SKM-1 (cell line): ENCODE data around the gene MAB21L3.

Experiments used
- DNase-seq: peaks from one replicate; lab custom pipeline; 2025; ENCODE audit not compliant: unreplicated experiment; lab: John Stamatoyannopoulos, UW

Gene MAB21L3

GRCh38 chr1:116110567-116111523, at the start of gene MAB21L3:
Gene MAB21L3 (plus strand): TSS chr1:116111399. CDS start chr1:116112616, 1,217 bp downstream.
- peak; percentile 22 for DNase-seq

GRCh38 chr1:116062201-116062600, 49.0 kb upstream of the MAB21L3 start:
- no peak for DNase-seq

GRCh38 chr1:116064616-116065015, 46.6 kb upstream of the MAB21L3 start:
- no peak for DNase-seq

GRCh38 chr1:116066868-116067565, 44.2 kb upstream of the MAB21L3 start:
- DNase-seq = no peak

GRCh38 chr1:116067566-116067890, 43.7 kb upstream of the MAB21L3 start:
- DNase-seq = no peak

GRCh38 chr1:116075575-116075974, 35.6 kb upstream of the MAB21L3 start:
- no peak for DNase-seq

- DNase-seq = no peak
These were observed 35.2 kb upstream of the MAB21L3 start for GRCh38 chr1:116075990-116076389.

- DNase-seq = no peak
These were observed 34.4 kb upstream of the MAB21L3 start for GRCh38 chr1:116076831-116077230.

GRCh38 chr1:116078699-116079223, 32.4 kb upstream of the MAB21L3 start:
- no peak for DNase-seq

- no peak for DNase-seq
These were observed 23.6 kb upstream of the MAB21L3 start for GRCh38 chr1:116087628-116088027.

GRCh38 chr1:116089870-116090269, 21.3 kb upstream of the MAB21L3 start:
- DNase-seq = no peak

- no peak for DNase-seq
These were observed 20.1 kb upstream of the MAB21L3 start for GRCh38 chr1:116091083-116091482.

- no peak for DNase-seq
These were observed 18.3 kb upstream of the MAB21L3 start for GRCh38 chr1:116092752-116093489.

GRCh38 chr1:116095027-116095426, 16.2 kb upstream of the MAB21L3 start:
- no peak for DNase-seq

- DNase-seq = no peak
These were observed 15.1 kb upstream of the MAB21L3 start for GRCh38 chr1:116096013-116096618.

GRCh38 chr1:116097626-116098025, 13.6 kb upstream of the MAB21L3 start:
- DNase-seq = no peak

GRCh38 chr1:116099379-116099778, 11.8 kb upstream of the MAB21L3 start:
- no peak for DNase-seq

- DNase-seq = no peak
These were observed 11.3 kb upstream of the MAB21L3 start for GRCh38 chr1:116099919-116100318.

- DNase-seq = no peak
These were observed 6.5 kb upstream of the MAB21L3 start for GRCh38 chr1:116104667-116105066.

GRCh38 chr1:116105996-116106395, 5.2 kb upstream of the MAB21L3 start:
- DNase-seq = no peak

GRCh38 chr1:116106646-116107045, 4.6 kb upstream of the MAB21L3 start:
- DNase-seq = no peak
